ENCODE results near the gene FEN1. TPM values are rescaled to one million over a fixed set of nuclear protein-coding genes. Genes with fewer than 3 reads are reported as not detected.

FEN1 gene, protein sequence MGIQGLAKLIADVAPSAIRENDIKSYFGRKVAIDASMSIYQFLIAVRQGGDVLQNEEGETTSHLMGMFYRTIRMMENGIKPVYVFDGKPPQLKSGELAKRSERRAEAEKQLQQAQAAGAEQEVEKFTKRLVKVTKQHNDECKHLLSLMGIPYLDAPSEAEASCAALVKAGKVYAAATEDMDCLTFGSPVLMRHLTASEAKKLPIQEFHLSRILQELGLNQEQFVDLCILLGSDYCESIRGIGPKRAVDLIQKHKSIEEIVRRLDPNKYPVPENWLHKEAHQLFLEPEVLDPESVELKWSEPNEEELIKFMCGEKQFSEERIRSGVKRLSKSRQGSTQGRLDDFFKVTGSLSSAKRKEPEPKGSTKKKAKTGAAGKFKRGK
- 66.6 and 71.7 TPM in 2 replicates for total RNA-seq

DNA sequence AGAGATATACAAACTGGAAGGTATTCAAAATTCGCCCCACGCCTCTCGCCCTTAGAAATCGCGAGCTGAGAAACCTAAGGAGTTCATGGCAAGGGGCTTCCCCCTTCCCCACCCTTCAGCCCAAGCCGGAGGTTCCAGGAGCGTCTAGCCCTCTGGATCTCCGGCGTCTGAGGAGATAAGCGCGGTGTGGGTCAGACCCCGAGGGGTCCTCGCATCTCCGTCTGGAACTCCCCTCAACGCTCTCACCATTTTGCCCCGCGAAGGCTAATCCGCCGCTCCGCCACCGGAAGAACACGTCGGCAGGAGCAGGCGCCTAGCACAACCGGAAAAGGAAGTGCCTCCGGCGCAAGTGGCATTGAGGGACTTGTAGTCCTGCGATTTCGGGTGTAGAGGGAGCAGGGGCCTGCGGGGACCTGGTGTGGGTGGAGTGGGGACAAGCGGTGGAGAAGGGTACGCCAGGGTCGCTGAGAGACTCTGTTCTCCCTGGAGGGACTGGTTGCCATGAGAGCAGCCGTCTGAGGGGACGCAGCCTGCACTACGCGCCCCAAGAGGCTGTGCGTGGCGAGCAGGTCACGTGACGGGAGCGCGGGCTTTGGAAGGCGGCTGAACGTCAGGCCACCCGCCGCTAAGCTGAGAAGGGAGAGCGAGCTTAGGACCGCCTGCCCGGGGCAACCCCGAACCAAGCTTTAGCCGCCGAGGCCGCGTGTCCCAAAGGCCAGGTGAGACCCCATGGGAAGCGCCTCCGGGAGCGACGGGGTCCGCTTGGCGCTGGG lies at the start of gene FEN1, which contains the start of gene TMEM258:
TSS of gene FEN1 (plus strand) at position 602 of the 773 bp plus-strand sequence. CDS start 2,451 bp downstream, outside the sequence.
TSS of gene TMEM258 (minus strand) at position 290 of the 773 bp plus-strand sequence. CDS start at position 249, 41 bp downstream.

DNA sequence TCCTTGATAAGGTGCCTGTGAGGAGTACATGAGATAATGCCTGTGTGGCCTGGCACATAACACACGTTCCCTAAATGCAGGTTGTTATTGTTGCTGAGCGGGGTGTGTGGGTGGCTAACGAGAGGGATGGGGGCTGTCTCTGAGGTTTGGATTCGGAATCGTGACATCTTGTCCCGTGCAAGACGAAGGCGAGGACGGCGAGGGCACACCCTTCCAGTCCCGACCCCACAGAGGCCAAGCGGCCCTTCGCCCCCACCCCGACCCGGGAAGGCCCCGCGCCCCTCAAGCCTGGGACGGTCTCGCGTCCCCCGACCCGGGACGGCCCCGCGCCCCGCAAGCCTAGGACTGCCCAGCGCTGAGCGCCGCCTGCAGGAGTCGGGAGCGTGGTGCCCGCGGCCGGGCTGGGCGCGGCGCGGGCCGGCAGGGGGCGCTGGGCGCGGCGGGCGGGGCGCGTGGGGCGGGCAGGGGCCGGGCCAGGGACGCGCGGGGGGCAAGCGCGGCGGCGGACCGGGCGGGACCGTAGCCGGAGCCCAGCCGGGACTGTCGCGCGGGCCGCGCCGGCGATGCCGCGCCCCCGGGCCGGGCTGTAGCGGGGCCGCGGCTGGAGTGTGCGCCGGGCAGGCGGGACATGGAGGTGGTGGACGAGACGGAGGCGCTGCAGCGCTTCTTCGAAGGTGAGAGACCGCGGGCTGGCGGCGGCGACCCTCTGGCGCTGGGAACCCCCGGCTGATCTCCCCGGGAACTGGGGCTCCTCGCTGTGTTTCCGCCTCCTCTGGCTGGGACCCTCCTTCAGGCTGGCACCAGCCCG lies 40.4 kb upstream of the FEN1 start, which contains the start of gene MYRF:
TSS of gene MYRF (plus strand) at position 520 of the 808 bp plus-strand sequence. CDS start at position 629, 109 bp downstream.

DNA sequence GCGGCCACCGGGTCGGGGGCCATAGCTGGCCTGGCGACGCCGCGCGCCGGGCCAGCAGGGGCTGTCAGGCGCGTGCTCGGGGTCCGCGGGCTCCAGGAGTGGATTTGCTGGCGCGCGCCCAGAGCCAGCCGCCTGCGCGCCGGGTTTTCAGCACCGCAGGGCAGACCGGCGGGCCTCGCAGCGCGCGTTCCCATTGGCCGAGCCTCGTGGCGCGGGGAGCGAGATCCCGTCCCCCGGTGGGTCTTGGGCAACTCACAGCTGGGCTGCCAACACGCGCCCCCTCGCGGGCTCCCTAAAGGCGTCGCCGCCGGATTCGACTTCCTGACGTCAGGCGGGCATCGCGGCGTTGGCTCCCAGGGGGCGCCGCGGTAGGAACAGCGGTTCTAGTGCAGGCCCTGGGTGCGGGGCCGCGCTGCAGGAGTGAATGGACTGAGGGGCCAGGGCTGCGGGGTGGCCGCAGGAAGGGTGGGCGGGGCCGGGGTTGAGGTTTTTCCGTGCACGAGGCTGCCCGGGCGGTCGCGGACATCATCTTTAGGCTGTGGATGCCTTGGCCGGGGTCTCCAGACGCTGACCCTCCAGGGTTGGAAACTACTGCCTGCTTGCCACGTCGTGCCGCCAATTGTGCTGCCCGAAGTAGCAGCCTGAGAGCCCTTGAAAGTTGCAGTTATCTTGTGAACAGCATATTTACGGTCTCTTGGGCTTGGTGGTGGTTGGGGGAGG lies 24.2 kb downstream of the FEN1 start, which contains the start of gene FADS1:
TSS of gene FADS1 (minus strand) at position 268 of the 720 bp plus-strand sequence. CDS start at position 194, 74 bp downstream.

DNA sequence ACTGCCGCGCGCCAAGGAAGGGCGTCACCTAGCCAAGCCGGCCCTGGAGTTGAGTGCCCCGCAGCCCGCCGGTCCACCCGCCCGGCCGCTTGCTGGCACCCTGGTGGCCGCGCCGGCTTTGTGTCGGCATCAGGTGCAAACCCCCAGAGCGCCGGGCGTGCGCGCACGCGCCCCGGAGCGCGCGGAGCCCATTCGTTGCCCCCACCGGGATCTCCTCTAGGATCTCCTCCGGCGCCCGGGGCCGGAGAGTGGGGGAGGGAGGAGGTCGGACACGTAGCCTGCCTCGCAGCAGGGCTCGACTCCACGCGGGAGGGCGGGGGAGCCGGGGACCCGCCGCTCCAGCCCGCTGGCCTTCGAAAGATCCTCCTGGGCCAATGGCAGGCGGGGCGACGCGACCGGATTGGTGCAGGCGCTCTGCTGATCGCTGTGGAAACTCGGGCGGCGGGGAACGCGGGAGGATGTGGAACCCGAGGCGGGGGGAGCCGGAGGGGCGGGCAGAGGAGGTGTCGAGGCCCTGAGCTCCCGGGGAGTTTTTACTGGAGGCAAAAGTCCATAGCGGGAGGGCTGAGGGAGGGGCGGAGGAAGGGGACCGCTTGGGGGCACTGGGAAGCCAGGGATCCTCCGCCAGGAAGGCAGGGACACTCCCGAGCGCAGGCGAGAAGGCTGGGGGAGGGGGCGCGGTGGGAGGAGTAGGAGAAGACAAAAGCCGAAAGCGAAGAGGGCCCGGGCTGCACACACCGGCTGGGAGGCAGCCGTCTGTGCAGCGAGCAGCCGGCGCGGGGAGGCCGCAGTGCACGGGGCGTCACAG lies 35.1 kb downstream of the FEN1 start, which contains the start of gene FADS2:
TSS of gene FADS2 (plus strand) at position 730 of the 808 bp plus-strand sequence. CDS start 91 bp downstream, outside the sequence.

Other genes starting within 250 kb of the FEN1 start
- 0.05 and 0.07 TPM in 2 replicates for gene SYT7, start 211.8 kb upstream of the FEN1 start, total RNA-seq
- 4.3 and 5.8 TPM in 2 replicates for gene DAGLA, start 112.5 kb upstream of the FEN1 start, total RNA-seq
- 2.3 and 4.3 TPM in 2 replicates for gene MYRF, start 40.3 kb upstream of the FEN1 start, total RNA-seq
- gene TMEM258, start 312 bp upstream of the FEN1 start, total RNA-seq = 64.7 and 84.0 TPM in 2 replicates
- 59.7 and 68.7 TPM in 2 replicates for gene FADS1, start 24.1 kb downstream of the FEN1 start, total RNA-seq
- gene FADS2, start 35.4 kb downstream of the FEN1 start, total RNA-seq = 267 and 304 TPM in 2 replicates
- gene FADS3, start 98.6 kb downstream of the FEN1 start, total RNA-seq = 259 and 318 TPM in 2 replicates
- 5.1 and 7.5 TPM in 2 replicates for gene RAB3IL1, start 124.7 kb downstream of the FEN1 start, total RNA-seq
- gene BEST1, start 157.4 kb downstream of the FEN1 start, total RNA-seq = not detected in 2 replicates
- gene FTH1, start 174.7 kb downstream of the FEN1 start, total RNA-seq = 854 and 859 TPM in 2 replicates

All from mammary microvascular endothelial cell (primary cell).